SK-N-SH (cell line): ENCODE data around the gene SMPD3. TPM values are rescaled to one million over a fixed set of nuclear protein-coding genes. Genes with fewer than 3 reads are reported as not detected.

Source experiments
- CTCF ChIA-PET: fragments of 300-600, 350-600 bp; formaldehyde crosslinking; extraction: SDS; loops from one replicate; lab custom pipeline; 2021; lab: Yijun Ruan, JAX
- POLR2A ChIA-PET: fragments of 350-600 bp; sonication (Branson Sonifier 250); formaldehyde crosslinking; extraction: SDS; loops from one replicate; lab custom pipeline; 2020; ENCODE audit warnings: antibody characterized with exemption, inconsistent platforms; lab: Yijun Ruan, JAX
- DNase-seq: peaks from one replicate; pipeline ENCODE4 v3.0.0; 2012
- H2AFZ ChIP-seq: fragments of 200-600 bp; sonication (generic); 2 replicates; pipeline ENCODE4 v1.8.1; 2016; ENCODE audit warnings: antibody characterized with exemption, mild to moderate bottlenecking, low read depth
- H3F3A ChIP-seq: fragments of 200-600 bp; sonication (generic); replicated peaks from 2 replicates; pipeline ENCODE3; 2016; ENCODE audit warnings: antibody characterized with exemption, mild to moderate bottlenecking; ENCODE audit not compliant: insufficient read depth
- H3K27ac ChIP-seq, 2 experiments: fragments of 200-500 bp in 1 of 2; fragments of 200-600 bp in 1 of 2; sonication (Bioruptor generic) in 1 of 2; sonication (generic), shearing (Covaris generic) in 1 of 2; 2 replicates each; pipeline versions ENCODE4 v1.5.1 to v1.6.1; 2014 to 2016; ENCODE audit warnings: low read depth in 2 of 2, inconsistent platforms in 1 of 2, low read length in 1 of 2, mild to moderate bottlenecking in 1 of 2, mixed read lengths in 1 of 2
- H3K27me3 ChIP-seq: fragments of 200-600 bp; sonication (generic), shearing (Covaris generic); 2 replicates; pipeline ENCODE4 v1.6.1; 2016; ENCODE audit warnings: mixed run types; ENCODE audit not compliant: insufficient read depth
- H3K36me3 ChIP-seq, 2 experiments: fragments of 200-500 bp in 1 of 2; fragments of 200-600 bp in 1 of 2; sonication (Bioruptor generic) in 1 of 2; sonication (generic) in 1 of 2; replicated peaks in 1 of 2; 2 replicates each; pipeline versions ENCODE3 to v1.5.1; 2014 to 2016; ENCODE audit warnings: low read length in 1 of 2, mild to moderate bottlenecking in 1 of 2; ENCODE audit not compliant: insufficient read depth in 2 of 2, control insufficient read depth in 1 of 2
- H3K4me1 ChIP-seq, 2 experiments: fragments of 200-500 bp in 1 of 2; fragments of 200-600 bp in 1 of 2; sonication (Bioruptor generic) in 1 of 2; sonication (generic), shearing (Covaris generic) in 1 of 2; 2 replicates each; pipeline versions ENCODE4 v1.5.1 to v1.6.1; 2014 to 2016; ENCODE audit warnings: low read depth in 1 of 2, low read length in 1 of 2, mixed run types in 1 of 2; ENCODE audit not compliant: insufficient read depth in 2 of 2, control insufficient read depth in 1 of 2
- H3K4me2 ChIP-seq: fragments of 200-600 bp; sonication (generic), shearing (Covaris generic); 2 replicates; pipeline ENCODE4 v1.6.1; 2017; ENCODE audit warnings: mixed run types
- H3K4me3 ChIP-seq, 2 experiments: fragments of 200-500 bp in 1 of 2; fragments of 200-600 bp in 1 of 2; sonication (Bioruptor generic) in 1 of 2; sonication (generic), shearing (Covaris generic) in 1 of 2; 2 replicates each; pipeline versions ENCODE4 v1.5.1 to v1.8.1; 2014 to 2016; ENCODE audit warnings: low read depth in 2 of 2, inconsistent platforms in 1 of 2, low read length in 1 of 2, mild to moderate bottlenecking in 1 of 2, mixed read lengths in 1 of 2, moderate library complexity in 1 of 2
- H3K79me2 ChIP-seq: fragments of 200-600 bp; sonication (generic); 2 replicates; pipeline ENCODE4 v1.8.1; 2017; ENCODE audit warnings: mild to moderate bottlenecking; ENCODE audit not compliant: insufficient read depth
- H3K9ac ChIP-seq: fragments of 200-600 bp; sonication (generic); 2 replicates; pipeline ENCODE4 v1.6.1; 2017; ENCODE audit warnings: mixed run types
- H3K9me2 ChIP-seq: fragments of 200-600 bp; sonication (generic); 2 replicates; pipeline ENCODE4 v1.6.1; 2017; ENCODE audit warnings: mixed run types
- H3K9me3 ChIP-seq: fragments of 200-600 bp; sonication (generic); 2 replicates; pipeline ENCODE4 v1.6.1; 2017; ENCODE audit warnings: mixed run types, mild to moderate bottlenecking, moderate library complexity
- H4K20me1 ChIP-seq: fragments of 200-600 bp; sonication (generic); 2 replicates; pipeline ENCODE4 v1.6.1; 2017; ENCODE audit warnings: mild to moderate bottlenecking, mixed run types; ENCODE audit not compliant: insufficient read depth
- CHD2 ChIP-seq: fragments of 150-350 bp; IDR thresholded peaks from 2 replicates; pipeline ENCODE4 v1.6.1; 2018; ENCODE audit warnings: low read length; ENCODE audit not compliant: partially characterized antibody
- ELF1 ChIP-seq: IDR thresholded peaks from 2 replicates; pipeline ENCODE4 v1.4.0; 2012
- FOSL2 ChIP-seq: IDR thresholded peaks from 2 replicates; pipeline ENCODE4 v1.4.0; 2012; ENCODE audit warnings: low read depth, mild to moderate bottlenecking, moderate library complexity, borderline replicate concordance
- FOXJ3 ChIP-seq: sonication (generic); formaldehyde crosslinking; IDR thresholded peaks from 2 replicates; pipeline ENCODE4 v1.5.1; 2020; ENCODE audit warnings: mild to moderate bottlenecking, missing genetic modification reagents
- GABPA ChIP-seq: IDR thresholded peaks from 2 replicates; pipeline ENCODE4 v1.4.0; 2012; ENCODE audit warnings: low read depth, mild to moderate bottlenecking
- GATA2 ChIP-seq: sonication (generic); formaldehyde crosslinking; IDR thresholded peaks from 2 replicates; pipeline ENCODE4 v1.5.0; 2020; ENCODE audit warnings: mild to moderate bottlenecking, missing genetic modification reagents
- MXI1 ChIP-seq: IDR thresholded peaks from 2 replicates; pipeline ENCODE4 v1.6.1; 2012; ENCODE audit warnings: mild to moderate bottlenecking, low read depth, low read length, improper control_type of control experiment
- NRF1 ChIP-seq: IDR thresholded peaks from 2 replicates; pipeline ENCODE4 v1.6.1; 2012; ENCODE audit warnings: low read depth, mild to moderate bottlenecking, low read length
- RAD21 ChIP-seq: IDR thresholded peaks from 2 replicates; pipeline ENCODE4 v1.6.1; 2012; ENCODE audit warnings: mild to moderate bottlenecking, low read length
- RCOR1 ChIP-seq: fragments of 150-350 bp; IDR thresholded peaks from 2 replicates; pipeline ENCODE4 v1.6.1; 2017; ENCODE audit warnings: antibody characterized with exemption, low read length
- RFX5 ChIP-seq: IDR thresholded peaks from 2 replicates; pipeline ENCODE4 v1.6.1; 2012; ENCODE audit warnings: mild to moderate bottlenecking, improper control_type of control experiment, low read length
- RXRA ChIP-seq: IDR thresholded peaks from 2 replicates; pipeline ENCODE4 v1.4.0; 2012; ENCODE audit warnings: low read depth, mild to moderate bottlenecking, borderline replicate concordance
- SMC3 ChIP-seq: IDR thresholded peaks from 2 replicates; pipeline ENCODE4 v1.6.1; 2012; ENCODE audit warnings: low read depth, low read length, improper control_type of control experiment
- TCF12 ChIP-seq: IDR thresholded peaks from 2 replicates; pipeline ENCODE4 v1.4.0; 2012
- TEAD4 ChIP-seq: IDR thresholded peaks from 2 replicates; pipeline ENCODE4 v1.4.0; 2012; ENCODE audit warnings: mild to moderate bottlenecking, borderline replicate concordance; ENCODE audit not compliant: insufficient read depth
- YY1 ChIP-seq: IDR thresholded peaks from 2 replicates; pipeline ENCODE4 v1.4.0; 2012; ENCODE audit warnings: low read depth, mild to moderate bottlenecking
- WGBS: methylation state at CpG from one replicate; pipeline ENCODE4 v1.1.6; 2017; ENCODE audit warnings: low lambda C conversion rate; 5-methylcytosine and 5-hydroxymethylcytosine counted together
- polyA plus RNA-seq, 3 experiments: library from polyadenylated mRNA; depleted of rRNA; stranded (reverse); fragments of >200 nt; gene quantifications; 2 replicates each; pipeline ENCODE4 v1.2.3, GENCODE V29; 2012
- TF ChIP-seq, protein P1 (sequence below): IDR thresholded peaks from 2 replicates; pipeline ENCODE4; 2012
- TF ChIP-seq, protein P2 (sequence below): fragments of 200-600 bp; sonication (generic); IDR thresholded peaks from 2 replicates; pipeline ENCODE4 v1.6.1; 2017; ENCODE audit warnings: antibody characterized with exemption, mild to moderate bottlenecking, moderate library complexity
- TF ChIP-seq, protein P3 (sequence below): IDR thresholded peaks from 2 replicates; pipeline ENCODE4 v1.4.0; 2012; ENCODE audit warnings: low read depth, borderline replicate concordance
- TF ChIP-seq, protein P4 (sequence below): fragments of 150-350 bp; IDR thresholded peaks from 2 replicates; pipeline ENCODE4 v1.6.1; 2016; ENCODE audit warnings: mild to moderate bottlenecking, low read depth, low read length
- TF ChIP-seq, protein P5 (sequence below): fragments of 150-350 bp; IDR thresholded peaks from 2 replicates; pipeline ENCODE4 v1.6.1; 2017; ENCODE audit warnings: antibody characterized with exemption, low read length, low read depth, borderline replicate concordance
- TF ChIP-seq, protein P6 (sequence below): IDR thresholded peaks from 2 replicates; pipeline ENCODE4 v1.4.0; 2012; ENCODE audit warnings: low read depth

SMPD3 gene
- polyA plus RNA-seq, 1 of the 3 experiments (the other 2 are of a cell fraction) = 0.38 TPM

DNA sequence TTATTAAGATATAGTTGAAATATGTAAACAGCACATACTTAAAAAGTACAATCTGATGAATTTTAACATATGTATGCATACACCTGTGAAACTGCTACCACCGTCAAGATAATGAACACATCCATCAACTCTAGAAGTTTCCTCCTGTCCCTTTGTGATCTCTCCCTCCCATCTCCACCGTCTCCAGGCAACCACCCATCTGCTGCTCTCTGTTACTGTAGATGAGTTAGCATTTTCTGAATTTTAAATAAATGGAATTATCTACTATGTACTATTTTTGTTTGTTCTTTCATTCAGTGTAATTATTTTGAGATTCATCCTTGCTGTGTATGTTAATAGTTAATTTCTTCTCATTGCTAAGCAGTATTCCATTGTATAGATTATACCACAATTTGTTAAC, 40.2 kb upstream of the SMPD3 start:
- Histone ChIP-seq H3K27me3 (no peaks in the 10 kb centered on the region), H2AFZ (no peak overlapping the region), H4K20me1 (no peaks in the 10 kb centered on the region), H3K27ac (no peak overlapping the region), H3K4me2 (no peak overlapping the region), H3K9me3 (no peaks in the 10 kb centered on the region), H3K9me2 (no peaks in the 10 kb centered on the region), H3F3A (no peaks in the 10 kb centered on the region), H3K4me1 (no peaks in the 10 kb centered on the region; a peak in 1 of 4 replicates), H3K36me3 (no peaks in the 10 kb centered on the region), H3K79me2 (no peaks in the 10 kb centered on the region), H3K9ac (no peak overlapping the region), H3K4me3 (no peak overlapping the region)
- WGBS = 47% methylated on average over 2 of the region's 2 CpGs
- ChIA-PET POLR2A (no interaction called here), CTCF (no interaction called here)
- no peak for DNase-seq
- TF ChIP-seq FOSL2 (no peak), TCF12 (no peak), ELF1 (no peak), GABPA (no peak), YY1 (no peak), GATA2 (CRISPR knock-in tag) (no peak)
- TF ChIP-seq, protein P1, sequence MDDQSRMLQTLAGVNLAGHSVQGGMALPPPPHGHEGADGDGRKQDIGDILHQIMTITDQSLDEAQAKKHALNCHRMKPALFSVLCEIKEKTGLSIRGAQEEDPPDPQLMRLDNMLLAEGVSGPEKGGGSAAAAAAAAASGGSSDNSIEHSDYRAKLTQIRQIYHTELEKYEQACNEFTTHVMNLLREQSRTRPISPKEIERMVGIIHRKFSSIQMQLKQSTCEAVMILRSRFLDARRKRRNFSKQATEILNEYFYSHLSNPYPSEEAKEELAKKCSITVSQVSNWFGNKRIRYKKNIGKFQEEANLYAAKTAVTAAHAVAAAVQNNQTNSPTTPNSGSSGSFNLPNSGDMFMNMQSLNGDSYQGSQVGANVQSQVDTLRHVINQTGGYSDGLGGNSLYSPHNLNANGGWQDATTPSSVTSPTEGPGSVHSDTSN = no peak
- TF ChIP-seq, protein P2, sequence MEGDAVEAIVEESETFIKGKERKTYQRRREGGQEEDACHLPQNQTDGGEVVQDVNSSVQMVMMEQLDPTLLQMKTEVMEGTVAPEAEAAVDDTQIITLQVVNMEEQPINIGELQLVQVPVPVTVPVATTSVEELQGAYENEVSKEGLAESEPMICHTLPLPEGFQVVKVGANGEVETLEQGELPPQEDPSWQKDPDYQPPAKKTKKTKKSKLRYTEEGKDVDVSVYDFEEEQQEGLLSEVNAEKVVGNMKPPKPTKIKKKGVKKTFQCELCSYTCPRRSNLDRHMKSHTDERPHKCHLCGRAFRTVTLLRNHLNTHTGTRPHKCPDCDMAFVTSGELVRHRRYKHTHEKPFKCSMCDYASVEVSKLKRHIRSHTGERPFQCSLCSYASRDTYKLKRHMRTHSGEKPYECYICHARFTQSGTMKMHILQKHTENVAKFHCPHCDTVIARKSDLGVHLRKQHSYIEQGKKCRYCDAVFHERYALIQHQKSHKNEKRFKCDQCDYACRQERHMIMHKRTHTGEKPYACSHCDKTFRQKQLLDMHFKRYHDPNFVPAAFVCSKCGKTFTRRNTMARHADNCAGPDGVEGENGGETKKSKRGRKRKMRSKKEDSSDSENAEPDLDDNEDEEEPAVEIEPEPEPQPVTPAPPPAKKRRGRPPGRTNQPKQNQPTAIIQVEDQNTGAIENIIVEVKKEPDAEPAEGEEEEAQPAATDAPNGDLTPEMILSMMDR = no peak
- TF ChIP-seq, protein P3, sequence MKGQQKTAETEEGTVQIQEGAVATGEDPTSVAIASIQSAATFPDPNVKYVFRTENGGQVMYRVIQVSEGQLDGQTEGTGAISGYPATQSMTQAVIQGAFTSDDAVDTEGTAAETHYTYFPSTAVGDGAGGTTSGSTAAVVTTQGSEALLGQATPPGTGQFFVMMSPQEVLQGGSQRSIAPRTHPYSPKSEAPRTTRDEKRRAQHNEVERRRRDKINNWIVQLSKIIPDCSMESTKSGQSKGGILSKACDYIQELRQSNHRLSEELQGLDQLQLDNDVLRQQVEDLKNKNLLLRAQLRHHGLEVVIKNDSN = no peak
- TF ChIP-seq, protein P4, sequence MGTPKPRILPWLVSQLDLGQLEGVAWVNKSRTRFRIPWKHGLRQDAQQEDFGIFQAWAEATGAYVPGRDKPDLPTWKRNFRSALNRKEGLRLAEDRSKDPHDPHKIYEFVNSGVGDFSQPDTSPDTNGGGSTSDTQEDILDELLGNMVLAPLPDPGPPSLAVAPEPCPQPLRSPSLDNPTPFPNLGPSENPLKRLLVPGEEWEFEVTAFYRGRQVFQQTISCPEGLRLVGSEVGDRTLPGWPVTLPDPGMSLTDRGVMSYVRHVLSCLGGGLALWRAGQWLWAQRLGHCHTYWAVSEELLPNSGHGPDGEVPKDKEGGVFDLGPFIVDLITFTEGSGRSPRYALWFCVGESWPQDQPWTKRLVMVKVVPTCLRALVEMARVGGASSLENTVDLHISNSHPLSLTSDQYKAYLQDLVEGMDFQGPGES = no peak

DNA sequence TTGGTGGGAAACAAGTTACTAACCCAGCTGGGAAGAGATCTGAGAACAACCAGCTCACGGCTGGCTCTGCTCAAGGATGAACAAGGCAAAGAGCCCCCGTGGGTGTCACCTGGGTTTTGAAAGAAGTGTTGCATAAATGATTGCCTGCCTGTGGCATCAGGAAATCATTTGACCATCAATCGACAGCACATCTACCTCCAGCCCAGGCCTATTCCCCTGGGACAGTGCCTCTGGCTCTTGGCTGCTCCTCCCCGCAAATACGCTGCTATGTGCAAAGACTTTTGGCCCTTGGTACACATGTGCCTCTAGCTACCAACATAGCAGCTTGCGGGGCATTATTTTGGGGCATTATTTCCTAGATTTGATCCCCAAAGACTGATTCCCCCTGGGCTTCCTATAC, 39.4 kb upstream of the SMPD3 start:
- H3K9me2 ChIP-seq = no peaks in the 10 kb centered on the region
- H3K4me2 ChIP-seq = no peak overlapping the region
- no peak for DNase-seq
- H3K9ac ChIP-seq = no peak overlapping the region
- no peak overlapping the region for H3K4me3 ChIP-seq
- no peaks in the 10 kb centered on the region; a peak in 1 of 4 replicates for H3K4me1 ChIP-seq
- H3K27ac ChIP-seq = no peak overlapping the region
- TF ChIP-seq, protein P5, sequence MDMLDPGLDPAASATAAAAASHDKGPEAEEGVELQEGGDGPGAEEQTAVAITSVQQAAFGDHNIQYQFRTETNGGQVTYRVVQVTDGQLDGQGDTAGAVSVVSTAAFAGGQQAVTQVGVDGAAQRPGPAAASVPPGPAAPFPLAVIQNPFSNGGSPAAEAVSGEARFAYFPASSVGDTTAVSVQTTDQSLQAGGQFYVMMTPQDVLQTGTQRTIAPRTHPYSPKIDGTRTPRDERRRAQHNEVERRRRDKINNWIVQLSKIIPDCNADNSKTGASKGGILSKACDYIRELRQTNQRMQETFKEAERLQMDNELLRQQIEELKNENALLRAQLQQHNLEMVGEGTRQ = no peak
- TF ChIP-seq SMC3 (no peak), RCOR1 (no peak), FOXJ3 (CRISPR knock-in tag) (no peak), GATA2 (CRISPR knock-in tag) (no peak), RXRA (no peak), YY1 (no peak), RFX5 (no peak), NRF1 (no peak), ELF1 (no peak), GABPA (no peak), MXI1 (no peak), TEAD4 (no peak), FOSL2 (no peak), RAD21 (no peak), CHD2 (no peak)
- TF ChIP-seq, protein P3 = no peak
- TF ChIP-seq, protein P6, sequence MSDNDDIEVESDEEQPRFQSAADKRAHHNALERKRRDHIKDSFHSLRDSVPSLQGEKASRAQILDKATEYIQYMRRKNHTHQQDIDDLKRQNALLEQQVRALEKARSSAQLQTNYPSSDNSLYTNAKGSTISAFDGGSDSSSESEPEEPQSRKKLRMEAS = no peak
- no peaks in the 10 kb centered on the region for H3K79me2 ChIP-seq
- no peaks in the 10 kb centered on the region for H4K20me1 ChIP-seq
- H3K27me3 ChIP-seq = no peaks in the 10 kb centered on the region
- ChIA-PET CTCF (interaction anchor here (1.1 to 2.2 kb wide), 4 partner anchors 23 to 106 kb away, joined by 3 to 11 read pairs (median 4); no protein-coding TSS in a partner anchor), POLR2A (no interaction called here)
- H3F3A ChIP-seq = no peaks in the 10 kb centered on the region
- no peak overlapping the region for H2AFZ ChIP-seq
- H3K36me3 ChIP-seq = no peaks in the 10 kb centered on the region
- 48% methylated on average over 5 of the region's 6 CpGs for WGBS
- no peaks in the 10 kb centered on the region for H3K9me3 ChIP-seq
